Activated CD8-positive, alpha-beta memory T cell treated with anti-CD3 and anti-CD28 coated beads for 48 hours (primary cell): ENCODE data around the gene SNTG2.
"Not testable (repeated sequence)": the region's sequence is repeated elsewhere in the genome, so short reads cannot be mapped to it uniquely, and the experiment has no call there.

ENCODE experiments used
- DNase-seq, 3 experiments: peaks; one replicate each; pipeline ENCODE4 v3.0.0-alpha.2; 2020; ENCODE audit warnings: low read depth in 2 of 3, low spot score in 2 of 3

Gene SNTG2

GRCh38 chr2:1170241-1170640, 219.6 kb downstream of the SNTG2 start:
- DNase-seq = no peak

GRCh38 chr2:1170711-1171110, 220.1 kb downstream of the SNTG2 start:
- DNase-seq = no peak

GRCh38 chr2:1173528-1173927, 222.9 kb downstream of the SNTG2 start:
- DNase-seq = no peak

- no peak for DNase-seq
Measured at GRCh38 chr2:1181893-1182292, 231.2 kb downstream of the SNTG2 start.

GRCh38 chr2:1183300-1183699, 232.7 kb downstream of the SNTG2 start:
- DNase-seq = no peak

GRCh38 chr2:1186421-1186820, 235.8 kb downstream of the SNTG2 start:
- no peak for DNase-seq

- DNase-seq = no peak
Measured at GRCh38 chr2:1187189-1187588, 236.5 kb downstream of the SNTG2 start.

- DNase-seq = no peak
Measured at GRCh38 chr2:1192121-1192520, 241.5 kb downstream of the SNTG2 start.

- no peak for DNase-seq
Measured at GRCh38 chr2:1193801-1194200, 243.2 kb downstream of the SNTG2 start.

GRCh38 chr2:1203772-1204171, 253.1 kb downstream of the SNTG2 start:
- DNase-seq = no peak

GRCh38 chr2:1205853-1206252, 255.2 kb downstream of the SNTG2 start:
- no peak for DNase-seq

- DNase-seq = no peak
Measured at GRCh38 chr2:1207962-1208510, 257.4 kb downstream of the SNTG2 start.

GRCh38 chr2:1208522-1208921, 257.9 kb downstream of the SNTG2 start:
- no peak for DNase-seq

- no peak for DNase-seq
Measured at GRCh38 chr2:1209246-1209645, 258.6 kb downstream of the SNTG2 start.

- DNase-seq = no peak
Measured at GRCh38 chr2:1209761-1210160, 259.1 kb downstream of the SNTG2 start.

GRCh38 chr2:1210352-1210751, 259.7 kb downstream of the SNTG2 start:
- no peak for DNase-seq

GRCh38 chr2:1219901-1220573, 269.4 kb downstream of the SNTG2 start:
- DNase-seq = no peak

GRCh38 chr2:1222056-1222455, 271.4 kb downstream of the SNTG2 start:
- DNase-seq = no peak

- DNase-seq = no peak
Measured at GRCh38 chr2:1223791-1224190, 273.1 kb downstream of the SNTG2 start.

GRCh38 chr2:1224901-1225300, 274.3 kb downstream of the SNTG2 start:
- no peak for DNase-seq

GRCh38 chr2:1226766-1227165, 276.1 kb downstream of the SNTG2 start:
- no peak for DNase-seq

GRCh38 chr2:1227274-1227900, 276.7 kb downstream of the SNTG2 start:
- DNase-seq = no peak

- DNase-seq = not testable (repeated sequence)
Measured at GRCh38 chr2:1229596-1229995, 278.9 kb downstream of the SNTG2 start.
